ENCODE data around the gene GABRB1.

The GABRB1 gene

DNA sequence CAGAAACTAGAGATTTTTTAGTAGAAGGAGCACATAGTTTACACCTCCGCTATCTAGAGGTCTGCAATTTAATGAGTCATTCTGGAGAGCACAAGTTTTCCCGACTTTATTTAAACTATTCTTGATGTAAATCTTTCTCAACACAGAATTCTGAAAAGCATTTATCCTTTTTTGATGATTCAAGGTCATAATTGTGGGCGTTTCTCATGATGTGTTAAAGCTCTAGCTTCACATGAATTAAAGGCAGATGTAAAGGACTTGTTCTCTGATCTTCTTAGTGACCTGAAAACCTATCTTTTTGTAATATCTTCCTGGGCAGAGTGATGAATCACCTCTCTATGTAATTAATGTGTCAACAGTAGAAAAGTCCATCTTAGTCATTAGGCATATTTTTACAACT, 303.3 kb downstream of the GABRB1 start:
- no peak overlapping the region for H3K4me3 ChIP-seq
- DNase-seq (ENCODE audit: low spot score) = no peak
- TF ChIP-seq, protein P1, sequence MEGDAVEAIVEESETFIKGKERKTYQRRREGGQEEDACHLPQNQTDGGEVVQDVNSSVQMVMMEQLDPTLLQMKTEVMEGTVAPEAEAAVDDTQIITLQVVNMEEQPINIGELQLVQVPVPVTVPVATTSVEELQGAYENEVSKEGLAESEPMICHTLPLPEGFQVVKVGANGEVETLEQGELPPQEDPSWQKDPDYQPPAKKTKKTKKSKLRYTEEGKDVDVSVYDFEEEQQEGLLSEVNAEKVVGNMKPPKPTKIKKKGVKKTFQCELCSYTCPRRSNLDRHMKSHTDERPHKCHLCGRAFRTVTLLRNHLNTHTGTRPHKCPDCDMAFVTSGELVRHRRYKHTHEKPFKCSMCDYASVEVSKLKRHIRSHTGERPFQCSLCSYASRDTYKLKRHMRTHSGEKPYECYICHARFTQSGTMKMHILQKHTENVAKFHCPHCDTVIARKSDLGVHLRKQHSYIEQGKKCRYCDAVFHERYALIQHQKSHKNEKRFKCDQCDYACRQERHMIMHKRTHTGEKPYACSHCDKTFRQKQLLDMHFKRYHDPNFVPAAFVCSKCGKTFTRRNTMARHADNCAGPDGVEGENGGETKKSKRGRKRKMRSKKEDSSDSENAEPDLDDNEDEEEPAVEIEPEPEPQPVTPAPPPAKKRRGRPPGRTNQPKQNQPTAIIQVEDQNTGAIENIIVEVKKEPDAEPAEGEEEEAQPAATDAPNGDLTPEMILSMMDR (IDR thresholded peaks at IDR 0.05) = no peak
- H3K27ac ChIP-seq = no peak overlapping the region

DNA sequence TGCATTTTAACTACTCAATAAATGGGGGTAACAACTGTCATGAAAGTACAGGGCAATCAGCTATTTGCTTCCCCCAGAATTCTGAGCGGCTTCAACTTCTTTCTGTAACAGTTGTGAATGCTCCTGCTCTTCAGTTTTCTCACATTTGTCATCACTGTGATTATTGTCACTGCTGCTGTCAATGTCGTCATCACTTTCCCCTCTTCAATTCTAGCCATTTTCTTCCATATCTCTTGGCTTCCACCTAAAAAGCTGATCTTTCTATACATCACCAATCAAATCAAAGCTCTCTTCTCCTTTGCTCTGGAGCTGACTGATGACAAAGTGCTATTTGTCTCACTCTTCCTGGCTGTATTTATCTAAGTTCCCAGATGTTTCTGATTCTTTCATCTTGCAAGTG, 306.5 kb downstream of the GABRB1 start:
- no peak overlapping the region for H3K27ac ChIP-seq
- H3K4me3 ChIP-seq = no peak overlapping the region
- no peak for DNase-seq (ENCODE audit: low spot score)
- TF ChIP-seq, protein P1 (IDR thresholded peaks at IDR 0.05) = no peak

DNA sequence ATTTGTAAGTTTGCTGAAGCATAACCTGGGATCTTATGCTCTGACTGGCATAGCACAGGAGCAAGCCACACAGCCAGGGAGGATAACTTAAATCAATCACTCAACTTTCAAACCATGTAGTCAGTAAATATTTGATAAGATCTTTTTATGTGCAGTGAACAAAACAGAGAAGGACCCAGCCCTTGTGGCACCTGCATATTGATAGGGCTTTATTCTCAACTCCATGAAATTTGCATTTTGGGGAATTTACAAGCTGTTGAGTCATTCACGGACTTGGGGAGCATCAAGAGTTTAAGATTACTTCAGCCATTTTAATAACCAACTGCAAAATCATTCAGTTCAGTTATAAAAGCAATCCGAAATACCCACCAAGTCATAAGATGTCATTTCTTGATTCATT, 309.5 kb downstream of the GABRB1 start:
- no peak overlapping the region for H3K27ac ChIP-seq
- DNase-seq (ENCODE audit: low spot score) = no peak
- no peak overlapping the region for H3K4me3 ChIP-seq
- TF ChIP-seq, protein P1 (IDR thresholded peaks at IDR 0.05) = no peak

DNA sequence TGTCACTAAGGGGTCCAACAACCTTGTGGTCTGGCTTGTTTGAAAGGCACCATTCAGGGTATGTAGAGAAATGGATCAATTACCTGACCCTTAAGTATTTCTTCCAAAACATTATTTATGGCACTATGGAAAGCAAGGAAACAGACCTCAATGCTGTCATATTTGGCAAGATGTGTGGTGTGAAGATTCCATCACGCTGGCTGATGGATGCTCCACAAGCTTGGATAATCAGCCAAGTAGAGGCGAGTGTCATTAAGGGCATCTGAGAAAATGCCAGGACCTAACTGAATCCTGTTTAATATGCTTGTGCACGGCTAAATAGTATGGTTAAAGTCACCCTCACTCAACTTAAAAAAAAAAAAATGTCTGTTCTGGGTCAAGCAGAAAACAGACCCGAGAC, 311.4 kb downstream of the GABRB1 start:
- no peak overlapping the region for H3K4me3 ChIP-seq
- no peak overlapping the region for H3K27ac ChIP-seq
- DNase-seq (ENCODE audit: low spot score) = no peak
- TF ChIP-seq, protein P1 (IDR thresholded peaks at IDR 0.05) = no peak

DNA sequence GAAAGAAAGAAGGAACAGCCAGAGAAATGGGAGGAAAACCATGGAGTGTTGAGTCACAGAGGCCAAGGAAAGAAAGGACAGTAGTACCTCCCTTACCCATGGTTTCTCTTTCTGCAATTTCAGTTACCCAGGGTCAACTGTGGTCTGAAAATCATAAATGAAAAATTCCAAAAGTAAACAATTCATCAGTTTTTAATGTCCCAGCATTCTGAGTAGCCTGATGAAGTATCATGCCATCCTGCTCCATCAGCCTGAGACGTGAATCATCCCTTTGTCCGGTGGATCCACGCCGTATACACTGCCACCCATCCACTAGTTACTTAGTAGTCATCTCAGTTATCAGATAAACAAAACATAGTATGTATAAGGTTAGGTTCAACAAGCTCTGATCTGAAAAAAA, 318.0 kb downstream of the GABRB1 start:
- no peak overlapping the region for H3K4me3 ChIP-seq
- TF ChIP-seq, protein P1 (IDR thresholded peaks at IDR 0.05) = no peak
- no peak for DNase-seq (ENCODE audit: low spot score)

DNA sequence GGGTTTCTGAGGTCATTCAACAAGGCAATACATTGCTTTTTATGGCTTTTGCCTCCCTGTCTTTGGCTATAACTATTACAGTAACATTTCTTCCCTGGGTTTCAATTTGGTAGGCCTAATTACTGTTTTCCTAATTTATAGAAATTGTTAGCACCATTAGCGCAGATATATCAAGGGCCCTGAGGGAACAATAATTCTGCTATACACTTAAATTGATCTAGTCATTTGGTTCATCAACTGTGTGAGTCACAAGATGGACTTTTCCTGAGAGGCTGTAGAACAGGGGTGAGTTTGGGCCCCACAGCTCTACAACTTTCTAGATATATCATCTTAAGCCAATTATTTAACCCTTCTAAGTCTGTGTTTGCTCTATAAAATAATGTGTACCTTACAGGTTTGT, 324.2 kb downstream of the GABRB1 start:
- no peak for DNase-seq (ENCODE audit: low spot score)
- TF ChIP-seq, protein P1 (IDR thresholded peaks at IDR 0.05) = no peak
- Histone ChIP-seq H3K27ac (no peak overlapping the region), H3K4me3 (no peak overlapping the region)

More for the DNA sequence above, 318.0 kb downstream of the GABRB1 start:
- no peak overlapping the region for H3K27ac ChIP-seq

DNA sequence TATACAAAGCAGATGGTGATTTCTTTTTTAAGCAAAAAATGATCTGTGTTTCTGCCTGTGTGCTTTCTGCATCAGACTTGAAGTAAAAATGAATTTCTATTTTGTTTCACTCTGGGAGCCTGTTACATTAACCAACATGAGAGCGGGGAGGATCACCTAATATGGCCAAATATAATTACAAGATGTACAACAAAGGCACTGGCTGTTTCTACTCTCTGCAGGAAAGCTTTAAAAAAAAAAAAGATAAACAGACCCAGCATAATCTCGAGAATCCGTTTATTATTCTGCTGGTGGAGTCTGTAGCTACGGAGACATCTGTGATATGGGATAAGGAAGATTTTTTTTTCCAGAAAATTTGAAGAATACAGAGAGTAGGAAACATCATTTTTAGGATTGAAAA, 328.5 kb downstream of the GABRB1 start:
- TF ChIP-seq, protein P1 (IDR thresholded peaks at IDR 0.05) = no peak

More for the DNA sequence above, 328.5 kb downstream of the GABRB1 start:
- Histone ChIP-seq H3K4me3 (no peak overlapping the region), H3K27ac (no peak overlapping the region)
- no peak for DNase-seq (ENCODE audit: low spot score)

Data from coronary artery (tissue), 2 donors.